Thoracic aorta (tissue), 2 donors: ENCODE results near the gene RAPH1. TPM values are rescaled to one million over a fixed set of nuclear protein-coding genes. Genes with fewer than 3 reads are reported as not detected.

Experiments used
- ATAC-seq: fragments of 150-250 bp; one replicate; pipeline ENCODE4 v1.8.0; 2017; ENCODE audit warnings: low read depth; ENCODE audit not compliant: insufficient number of reproducible peaks, low FRiP score
- DNase-seq: peaks from one replicate; pipeline ENCODE4 v3.0.0-alpha.2; 2020; ENCODE audit warnings: low spot score
- H3K27ac ChIP-seq, 2 donors: fragments of 200-600 bp; sonication (generic); 1 replicate in 1 of 2; 2 replicates in 1 of 2; pipeline ENCODE4 v1.5.1; 2016; ENCODE audit warnings: mild to moderate bottlenecking in 2 of 2, moderate library complexity in 2 of 2
- H3K27me3 ChIP-seq: fragments of 200-600 bp; sonication (generic); replicated peaks from 2 replicates; pipeline ENCODE4 v1.6.0; 2016; ENCODE audit warnings: mild to moderate bottlenecking; ENCODE audit not compliant: insufficient read depth
- H3K36me3 ChIP-seq: fragments of 200-600 bp; sonication (generic); one replicate; pipeline ENCODE4 v1.5.1; 2016
- H3K4me1 ChIP-seq, 2 donors: fragments of 200-600 bp; sonication (generic); 1 replicate in 1 of 2; 2 replicates in 1 of 2; pipeline versions ENCODE4 v1.5.1 to v1.6.0; 2016; ENCODE audit warnings: low read depth in 2 of 2, mild to moderate bottlenecking in 1 of 2; ENCODE audit not compliant: control insufficient read depth in 1 of 2
- H3K4me3 ChIP-seq: fragments of 200-600 bp; sonication (generic); 2 replicates; pipeline ENCODE4 v1.5.1; 2016; ENCODE audit warnings: mild to moderate bottlenecking
- H3K9me3 ChIP-seq: fragments of 200-600 bp; sonication (generic); 2 replicates; pipeline ENCODE4 v1.5.1; 2016
- CTCF ChIP-seq: fragments of 200-600 bp; sonication (generic); IDR thresholded peaks from one replicate; pipeline ENCODE4 v1.5.1; 2019; ENCODE audit warnings: antibody characterized with exemption
- total RNA-seq, 2 donors: library from RNA; depleted of rRNA; stranded (reverse); fragments of >200 nt; gene quantifications; one replicate each; pipeline versions ENCODE4 v1.1.0 to v1.2.3, GENCODE V29; 2016

The RAPH1 gene
- total RNA-seq, 2 donors from 2014 or later, result 44.8 to 86.8 TPM

GRCh38 chr2:203489531-203489930, 45.6 kb downstream of the RAPH1 start:
- ATAC-seq, result no peak

GRCh38 chr2:203484266-203485112, 50.6 kb downstream of the RAPH1 start:
- no peaks in the 10 kb centered on the region for H3K27me3 ChIP-seq
- H3K36me3 ChIP-seq, result peaks cover 2% of the 10 kb centered on the region
- peak; percentile 82 for ATAC-seq
- no peaks in the 10 kb centered on the region for H3K4me1 ChIP-seq
- peak; percentile 67 for TF ChIP-seq CTCF
- DNase-seq, result no peak
- no peak overlapping the region for H3K4me3 ChIP-seq
- H3K27ac ChIP-seq, result no peak overlapping the region
- H3K9me3 ChIP-seq, result no peaks in the 10 kb centered on the region

More at GRCh38 chr2:203489531-203489930, 45.6 kb downstream of the RAPH1 start:
- Histone ChIP-seq H3K36me3 (peaks cover 2% of the 10 kb centered on the region), H3K27me3 (no peaks in the 10 kb centered on the region), H3K27ac (no peak overlapping the region), H3K4me1 (no peaks in the 10 kb centered on the region), H3K4me3 (no peak overlapping the region), H3K9me3 (no peaks in the 10 kb centered on the region)
- DNase-seq, result no peak
- TF ChIP-seq CTCF, result no peak

- Histone ChIP-seq H3K27ac (no peak overlapping the region), H3K4me3 (no peak overlapping the region), H3K27me3 (no peaks in the 10 kb centered on the region), H3K36me3 (peaks cover 2% of the 10 kb centered on the region), H3K9me3 (no peaks in the 10 kb centered on the region), H3K4me1 (no peaks in the 10 kb centered on the region)
- TF ChIP-seq CTCF, result no peak
- ATAC-seq, result no peak
- no peak for DNase-seq
Observed at GRCh38 chr2:203480623-203481022, 54.5 kb downstream of the RAPH1 start.

- Histone ChIP-seq H3K4me3 (no peak overlapping the region), H3K9me3 (no peaks in the 10 kb centered on the region), H3K4me1 (no peaks in the 10 kb centered on the region), H3K27me3 (no peaks in the 10 kb centered on the region), H3K27ac (no peak overlapping the region), H3K36me3 (no peaks in the 10 kb centered on the region)
- TF ChIP-seq CTCF, result no peak
- no peak for ATAC-seq
- no peak for DNase-seq
Observed at GRCh38 chr2:203476881-203477280, 58.2 kb downstream of the RAPH1 start.

- Histone ChIP-seq H3K27ac (no peak overlapping the region), H3K36me3 (peaks cover 5% of the 10 kb centered on the region), H3K4me1 (peaks cover 3 to 11% of the 10 kb centered on the region in 2 donors), H3K27me3 (no peaks in the 10 kb centered on the region), H3K9me3 (no peaks in the 10 kb centered on the region), H3K4me3 (no peak overlapping the region)
- ATAC-seq, result no peak
- TF ChIP-seq CTCF, result no peak
- no peak for DNase-seq
Observed at GRCh38 chr2:203471323-203471722, 63.8 kb downstream of the RAPH1 start.
